ENCODE results near the gene EML2. TPM values are rescaled to one million over a fixed set of nuclear protein-coding genes. Genes with fewer than 3 reads are reported as not detected.

EML2 gene
- polyA plus RNA-seq, 1 experiment, result 30.4 TPM

DNA sequence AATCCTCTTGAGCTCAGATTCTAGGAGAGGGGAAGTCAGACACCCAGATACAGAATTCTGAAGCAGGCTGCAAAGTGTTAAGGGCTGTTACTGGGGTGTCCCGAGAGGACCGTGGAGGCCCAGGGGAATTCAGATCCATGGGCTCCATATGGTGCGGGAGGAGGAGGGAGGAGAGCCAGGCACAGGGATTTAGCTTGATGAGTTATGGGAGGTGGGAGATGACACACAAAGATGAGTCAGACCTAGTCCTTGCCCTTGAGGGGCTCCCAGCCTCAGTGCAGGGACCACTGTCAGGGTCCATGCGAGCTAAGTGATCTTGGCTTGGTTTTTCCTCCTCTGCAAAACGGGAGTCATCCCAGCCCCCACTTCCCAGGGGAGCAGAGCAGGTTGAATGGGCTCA lies 14.4 kb upstream of the EML2 start:
- Histone ChIP-seq H3K36me3 (ENCODE audit: control insufficient read depth, insufficient read depth, low read length) (no peaks in the 10 kb centered on the region), H3K4me3 (ENCODE audit: low read depth, low read length) (no peak overlapping the region), H3K27me3 (ENCODE audit: control insufficient read depth, insufficient read depth, low read length) (no peaks in the 10 kb centered on the region; the same call in 1 of the 2 replicates)
- ChIA-PET POLR2A (no interaction called here), CTCF (interaction anchor here (1.6 kb wide), 1 partner anchor 12 kb away, joined by 5 read pairs; no protein-coding TSS in a partner anchor)
- TF ChIP-seq, protein P1, sequence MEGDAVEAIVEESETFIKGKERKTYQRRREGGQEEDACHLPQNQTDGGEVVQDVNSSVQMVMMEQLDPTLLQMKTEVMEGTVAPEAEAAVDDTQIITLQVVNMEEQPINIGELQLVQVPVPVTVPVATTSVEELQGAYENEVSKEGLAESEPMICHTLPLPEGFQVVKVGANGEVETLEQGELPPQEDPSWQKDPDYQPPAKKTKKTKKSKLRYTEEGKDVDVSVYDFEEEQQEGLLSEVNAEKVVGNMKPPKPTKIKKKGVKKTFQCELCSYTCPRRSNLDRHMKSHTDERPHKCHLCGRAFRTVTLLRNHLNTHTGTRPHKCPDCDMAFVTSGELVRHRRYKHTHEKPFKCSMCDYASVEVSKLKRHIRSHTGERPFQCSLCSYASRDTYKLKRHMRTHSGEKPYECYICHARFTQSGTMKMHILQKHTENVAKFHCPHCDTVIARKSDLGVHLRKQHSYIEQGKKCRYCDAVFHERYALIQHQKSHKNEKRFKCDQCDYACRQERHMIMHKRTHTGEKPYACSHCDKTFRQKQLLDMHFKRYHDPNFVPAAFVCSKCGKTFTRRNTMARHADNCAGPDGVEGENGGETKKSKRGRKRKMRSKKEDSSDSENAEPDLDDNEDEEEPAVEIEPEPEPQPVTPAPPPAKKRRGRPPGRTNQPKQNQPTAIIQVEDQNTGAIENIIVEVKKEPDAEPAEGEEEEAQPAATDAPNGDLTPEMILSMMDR (IDR thresholded peaks at IDR 0.05; ENCODE audit: insufficient read depth, low read depth, low read length), result no peak
- DNase-seq (ENCODE audit: low read depth), result no peak

DNA sequence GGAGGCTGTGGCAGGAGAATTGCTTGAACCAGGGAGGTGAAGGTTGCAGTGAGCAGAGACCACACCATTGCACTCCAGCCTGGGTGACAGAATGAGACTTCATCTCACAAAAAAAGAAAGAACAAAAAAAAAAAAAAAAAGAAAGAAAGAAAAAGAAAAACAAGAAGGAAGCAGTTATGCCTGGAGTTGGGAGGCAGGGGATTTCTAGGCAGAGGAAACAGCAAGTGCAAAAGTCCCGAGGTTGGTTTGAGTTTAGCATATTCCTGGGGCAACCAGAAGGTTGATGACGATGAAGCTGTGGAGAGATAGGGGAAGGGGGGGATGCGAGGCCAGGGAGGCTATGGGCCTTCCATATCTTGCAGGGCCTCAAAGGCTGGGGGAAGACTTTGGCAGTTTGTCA lies 11.5 kb upstream of the EML2 start:
- CTCF ChIA-PET, result interaction anchor here (0.6 to 1.2 kb wide), 3 partner anchors 9 to 56 kb away, joined by 3 to 4 read pairs (median 3); no protein-coding TSS in a partner anchor
- H3K36me3 ChIP-seq (ENCODE audit: control insufficient read depth, insufficient read depth, low read length), result no peaks in the 10 kb centered on the region

DNA sequence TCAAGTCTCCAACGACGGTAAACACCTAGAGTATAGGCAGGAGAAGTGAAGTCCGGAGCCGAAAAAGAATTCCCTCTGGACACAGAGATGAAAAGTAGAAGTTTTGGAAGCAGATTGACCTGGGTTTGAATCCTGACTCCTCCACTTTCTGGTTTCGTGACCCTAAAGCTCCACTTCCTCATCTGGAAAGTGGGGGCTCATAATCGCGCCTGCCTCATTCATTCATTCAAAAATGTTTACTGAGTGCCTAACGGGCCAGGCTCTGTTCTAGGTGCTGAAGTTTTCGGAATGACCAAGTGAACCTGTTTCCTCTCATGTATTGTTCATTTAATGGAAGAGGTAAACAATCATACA lies 7.1 kb upstream of the EML2 start:
- Histone ChIP-seq H3K36me3 (ENCODE audit: control insufficient read depth, insufficient read depth, low read length) (no peaks in the 10 kb centered on the region), H3K27me3 (ENCODE audit: control insufficient read depth, insufficient read depth, low read length) (no peaks in the 10 kb centered on the region; the same call in 1 of the 2 replicates), H3K4me3 (ENCODE audit: low read depth, low read length) (peak overlapping the region; percentile 37)
- CTCF ChIA-PET, result interaction anchor here (1.3 to 5.8 kb wide), 5 partner anchors 31 to 207 kb away, joined by 3 to 99 read pairs (median 8); partner anchors contain the start of gene GPR4
- TF ChIP-seq, protein P1 (IDR thresholded peaks at IDR 0.05; ENCODE audit: insufficient read depth, low read depth, low read length), result no peak
- POLR2A ChIA-PET, result interaction anchor here (0.5 to 0.6 kb wide), 2 partner anchors 138 to 168 kb away, joined by 3 to 6 read pairs; no protein-coding TSS in a partner anchor
- DNase-seq (ENCODE audit: low read depth), result no peak

More for the DNA sequence above, 11.5 kb upstream of the EML2 start:
- POLR2A ChIA-PET, result no interaction called here
- H3K27me3 ChIP-seq (ENCODE audit: control insufficient read depth, insufficient read depth, low read length), result no peaks in the 10 kb centered on the region; the same call in 1 of the 2 replicates
- DNase-seq (ENCODE audit: low read depth), result no peak
- TF ChIP-seq, protein P1 (IDR thresholded peaks at IDR 0.05; ENCODE audit: insufficient read depth, low read depth, low read length), result no peak
- no peak overlapping the region for H3K4me3 ChIP-seq (ENCODE audit: low read depth, low read length)

DNA sequence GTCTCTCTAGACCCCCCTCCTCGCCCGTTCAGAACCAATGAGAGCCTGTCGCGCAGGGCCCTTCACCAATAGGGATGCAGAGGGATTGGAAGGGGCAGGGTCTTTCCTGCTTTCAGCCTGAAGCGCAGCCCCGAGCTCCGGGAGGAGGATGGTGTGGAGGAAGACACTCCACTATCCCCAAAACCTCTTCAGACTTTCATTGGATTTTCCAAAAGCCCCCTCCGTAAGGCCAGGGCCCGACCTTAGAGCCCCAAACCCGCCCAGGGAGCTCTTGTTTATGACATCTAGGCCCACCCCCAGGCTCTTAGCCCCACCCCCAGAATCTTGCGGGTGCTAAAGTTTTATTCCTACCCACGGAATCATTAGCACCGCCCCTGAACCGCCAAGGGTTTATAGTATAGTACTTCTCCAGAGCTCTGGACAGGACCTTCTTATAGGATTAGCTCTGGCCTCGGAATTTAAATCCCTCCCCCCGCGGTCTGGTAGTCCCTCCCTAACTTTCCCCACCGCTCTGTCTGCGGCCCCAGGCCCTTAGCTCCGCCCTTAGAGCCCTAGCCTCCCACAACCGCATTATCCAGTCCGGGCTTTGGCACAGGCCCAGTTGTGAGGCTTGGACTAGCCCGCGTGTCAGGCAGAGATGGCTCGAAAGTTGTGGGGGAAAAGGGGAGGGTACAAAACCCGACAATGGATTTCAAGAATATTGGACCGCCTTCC lies 6.6 kb upstream of the EML2 start:
- Histone ChIP-seq H3K27me3 (ENCODE audit: control insufficient read depth, insufficient read depth, low read length) (no peaks in the 10 kb centered on the region; the same call in 1 of the 2 replicates), H3K4me3 (ENCODE audit: low read depth, low read length) (peak overlapping the region; percentile 37), H3K36me3 (ENCODE audit: control insufficient read depth, insufficient read depth, low read length) (no peaks in the 10 kb centered on the region)
- POLR2A ChIA-PET, result interaction anchor here (0.5 to 0.6 kb wide), 2 partner anchors 138 to 167 kb away, joined by 3 to 6 read pairs; no protein-coding TSS in a partner anchor
- TF ChIP-seq, protein P1 (IDR thresholded peaks at IDR 0.05; ENCODE audit: insufficient read depth, low read depth, low read length), result no peak
- DNase-seq (ENCODE audit: low read depth), result peak; percentile 41
- CTCF ChIA-PET, result interaction anchor here (1.3 to 5.8 kb wide), 5 partner anchors 32 to 206 kb away, joined by 3 to 99 read pairs (median 8); partner anchors contain the start of gene GPR4

GRCh38 chr19:45645068-45645630 lies 6.0 kb upstream of the EML2 start:
- peak overlapping the region; percentile 37 for H3K4me3 ChIP-seq (ENCODE audit: low read depth, low read length)
- DNase-seq (ENCODE audit: low read depth), result no peak
- CTCF ChIA-PET, result interaction anchor here (1.3 to 5.8 kb wide), 4 partner anchors 32 to 206 kb away, joined by 4 to 99 read pairs (median 11); partner anchors contain the start of gene GPR4
- H3K27me3 ChIP-seq (ENCODE audit: control insufficient read depth, insufficient read depth, low read length), result no peaks in the 10 kb centered on the region
- no peaks in the 10 kb centered on the region for H3K36me3 ChIP-seq (ENCODE audit: control insufficient read depth, insufficient read depth, low read length)
- POLR2A ChIA-PET, result no interaction called here
- TF ChIP-seq, protein P1 (IDR thresholded peaks at IDR 0.05; ENCODE audit: insufficient read depth, low read depth, low read length), result no peak
